Effector memory CD4-positive, alpha-beta T cell (primary cell): Measurements from ENCODE around the gene ZCCHC3.
"Not testable (repeated sequence)": the region's sequence is repeated elsewhere in the genome, so short reads cannot be mapped to it uniquely, and the experiment has no call there.

ENCODE experiments used
- DNase-seq, 3 donors: peaks; one replicate each; pipeline ENCODE4 v3.0.0-alpha.2; 2020
- H3K27ac ChIP-seq: 2 replicates; pipeline ENCODE4 v1.7.0; 2013; ENCODE audit warnings: mild to moderate bottlenecking, low read length, moderate library complexity; ENCODE audit not compliant: insufficient read depth, poor library complexity, severe bottlenecking
- H3K27me3 ChIP-seq: replicated peaks from 2 replicates; pipeline ENCODE4 v1.7.0; 2013; ENCODE audit warnings: mild to moderate bottlenecking, low read length; ENCODE audit not compliant: insufficient read depth, control insufficient read depth, poor library complexity, severe bottlenecking
- H3K36me3 ChIP-seq: 2 replicates; pipeline ENCODE4 v1.7.0; 2013; ENCODE audit warnings: mild to moderate bottlenecking, low read length, moderate library complexity; ENCODE audit not compliant: control insufficient read depth, insufficient read depth
- H3K4me1 ChIP-seq: 2 replicates; pipeline ENCODE4 v1.7.0; 2013; ENCODE audit warnings: low read length, mild to moderate bottlenecking; ENCODE audit not compliant: control insufficient read depth, insufficient read depth, poor library complexity, severe bottlenecking
- H3K4me3 ChIP-seq: 2 replicates; pipeline ENCODE4 v1.7.0; 2013; ENCODE audit warnings: low read length, low read depth, mild to moderate bottlenecking; ENCODE audit not compliant: insufficient read depth, poor library complexity, severe bottlenecking
- H3K9me3 ChIP-seq: 2 replicates; pipeline ENCODE4 v1.7.0; 2013; ENCODE audit warnings: mild to moderate bottlenecking, low read length, moderate library complexity; ENCODE audit not compliant: control insufficient read depth

ZCCHC3 gene

GRCh38 chr20:327186-328026, 30.0 kb downstream of the ZCCHC3 start:
- Histone ChIP-seq H3K4me3 (peak overlapping the region; percentile 43), H3K27ac (peak overlapping the region; percentile 45), H3K4me1 (peaks cover 23% of the 10 kb centered on the region), H3K9me3 (no peaks in the 10 kb centered on the region), H3K27me3 (no peaks in the 10 kb centered on the region), H3K36me3 (no peaks in the 10 kb centered on the region)
- DNase-seq = peak; percentile 48 to 58 (median 52)

GRCh38 chr20:328027-328974, 30.9 kb downstream of the ZCCHC3 start:
- no peaks in the 10 kb centered on the region for H3K36me3 ChIP-seq
- H3K9me3 ChIP-seq = no peaks in the 10 kb centered on the region
- no peak for DNase-seq
- H3K4me1 ChIP-seq = peaks cover 23% of the 10 kb centered on the region
- H3K27ac ChIP-seq = no peak overlapping the region
- H3K27me3 ChIP-seq = no peaks in the 10 kb centered on the region
- no peak overlapping the region for H3K4me3 ChIP-seq

GRCh38 chr20:328975-329695, 31.8 kb downstream of the ZCCHC3 start:
- Histone ChIP-seq H3K27ac (no peak overlapping the region), H3K4me3 (no peak overlapping the region), H3K27me3 (no peaks in the 10 kb centered on the region), H3K9me3 (no peaks in the 10 kb centered on the region), H3K4me1 (peaks cover 23% of the 10 kb centered on the region), H3K36me3 (no peaks in the 10 kb centered on the region)
- DNase-seq = no peak

DNA sequence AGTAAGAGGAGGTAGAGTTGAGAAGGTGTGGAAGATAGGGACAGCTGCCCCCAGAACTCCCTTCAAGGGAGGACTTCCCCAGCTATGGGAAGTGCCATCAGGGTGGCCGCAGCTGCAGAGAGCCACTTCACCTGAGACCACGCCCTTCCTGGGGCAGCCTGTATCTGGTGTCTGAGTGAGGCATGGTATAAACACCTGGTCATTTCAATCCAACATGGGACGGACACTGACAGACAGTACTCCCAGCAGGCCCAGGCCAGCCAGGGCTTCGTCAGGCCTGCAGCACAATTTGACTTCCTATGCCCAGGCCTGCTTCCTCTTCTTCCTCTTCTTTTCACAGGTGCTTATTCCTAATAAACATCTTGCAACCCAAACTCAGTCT, 32.5 kb downstream of the ZCCHC3 start:
- no peak for DNase-seq
- no peaks in the 10 kb centered on the region for H3K27me3 ChIP-seq
- no peaks in the 10 kb centered on the region for H3K36me3 ChIP-seq
- no peak overlapping the region for H3K27ac ChIP-seq
- H3K9me3 ChIP-seq = no peaks in the 10 kb centered on the region
- H3K4me3 ChIP-seq = no peak overlapping the region
- H3K4me1 ChIP-seq = peaks cover 17% of the 10 kb centered on the region

DNA sequence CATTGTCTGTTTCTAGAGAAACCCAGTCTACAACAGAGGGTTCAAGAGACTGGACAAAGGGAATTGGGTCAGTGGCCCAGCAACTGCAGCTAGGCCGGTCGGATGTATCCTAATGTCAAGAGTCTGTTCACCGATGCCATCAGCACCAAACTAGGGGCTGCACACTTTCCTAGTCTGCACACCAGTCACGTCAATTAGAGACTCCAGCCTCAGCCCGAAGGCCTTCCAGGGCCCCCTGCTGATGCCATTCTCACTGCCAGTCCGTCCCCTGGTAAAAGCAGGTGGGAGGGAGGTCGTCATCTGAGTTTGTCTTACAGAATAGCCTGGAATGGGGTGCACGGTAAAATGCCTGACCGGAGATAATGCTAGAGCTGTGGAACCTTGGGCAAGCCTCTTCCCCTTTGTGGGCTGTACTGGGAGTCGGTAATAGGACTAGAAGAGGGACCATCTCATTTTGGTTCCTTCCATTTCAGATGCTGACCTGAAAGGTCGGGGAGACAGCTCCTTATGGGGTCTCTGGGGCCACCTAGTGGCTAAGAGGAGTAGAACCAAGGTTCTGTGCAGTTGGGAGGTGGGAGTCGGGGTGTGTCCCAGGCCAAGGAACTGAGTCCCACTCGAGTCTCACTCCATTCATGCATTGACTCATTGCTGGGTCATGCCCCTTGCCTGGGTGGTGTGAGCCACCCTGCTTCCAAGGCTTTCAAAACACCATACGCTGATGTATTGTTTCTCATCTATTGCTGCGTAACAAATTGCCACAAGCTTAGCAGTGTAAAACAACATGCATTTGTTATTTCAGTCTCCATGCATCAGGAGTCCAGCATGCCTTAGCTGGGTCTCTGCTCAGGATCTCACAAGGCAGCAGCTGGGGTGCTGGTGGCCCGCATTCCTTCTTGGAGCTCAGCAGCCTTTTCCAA, 33.1 kb downstream of the ZCCHC3 start:
- no peaks in the 10 kb centered on the region for H3K27me3 ChIP-seq
- DNase-seq = peak; percentile 36 to 44 (median 41)
- no peaks in the 10 kb centered on the region for H3K36me3 ChIP-seq
- peaks cover 15% of the 10 kb centered on the region for H3K4me1 ChIP-seq
- H3K9me3 ChIP-seq = no peaks in the 10 kb centered on the region
- H3K4me3 ChIP-seq = no peak overlapping the region
- H3K27ac ChIP-seq = no peak overlapping the region

- H3K4me1 ChIP-seq = no peaks in the 10 kb centered on the region
- no peak overlapping the region for H3K4me3 ChIP-seq
- no peaks in the 10 kb centered on the region for H3K9me3 ChIP-seq
- no peak for DNase-seq
- no peak overlapping the region for H3K27ac ChIP-seq
- H3K27me3 ChIP-seq = no peaks in the 10 kb centered on the region
- no peaks in the 10 kb centered on the region for H3K36me3 ChIP-seq
These were observed 37.2 kb downstream of the ZCCHC3 start for GRCh38 chr20:334578-334977.

- not testable (repeated sequence) for H3K4me3 ChIP-seq, H3K4me1 ChIP-seq, H3K27ac ChIP-seq, DNase-seq, H3K27me3 ChIP-seq, H3K9me3 ChIP-seq, H3K36me3 ChIP-seq
These were observed 38.7 kb downstream of the ZCCHC3 start for GRCh38 chr20:336040-336439.

DNA sequence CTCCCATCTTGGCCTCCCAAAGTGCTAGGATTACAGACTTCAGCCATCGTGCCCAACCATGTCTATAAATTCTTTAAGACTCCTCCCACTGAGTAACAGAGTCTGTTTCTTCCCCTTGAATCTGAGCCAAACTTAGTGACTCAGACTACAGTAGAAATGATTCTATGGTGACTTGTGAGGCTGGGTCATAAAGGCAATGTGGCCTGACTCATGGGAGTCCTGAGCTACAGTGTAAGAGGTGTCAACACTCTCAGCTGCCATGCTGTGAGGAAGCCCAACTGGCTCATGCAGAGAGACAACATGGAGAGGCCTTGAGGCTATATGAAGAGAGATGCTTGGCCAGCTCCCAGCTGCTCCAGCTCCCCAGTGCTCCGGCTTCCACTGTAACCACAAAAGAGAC, 44.3 kb downstream of the ZCCHC3 start:
- H3K4me3 ChIP-seq = no peak overlapping the region
- no peaks in the 10 kb centered on the region for H3K9me3 ChIP-seq
- H3K27me3 ChIP-seq = no peaks in the 10 kb centered on the region
- DNase-seq = no peak
- peaks cover 2% of the 10 kb centered on the region for H3K4me1 ChIP-seq
- no peak overlapping the region for H3K27ac ChIP-seq
- H3K36me3 ChIP-seq = no peaks in the 10 kb centered on the region

DNA sequence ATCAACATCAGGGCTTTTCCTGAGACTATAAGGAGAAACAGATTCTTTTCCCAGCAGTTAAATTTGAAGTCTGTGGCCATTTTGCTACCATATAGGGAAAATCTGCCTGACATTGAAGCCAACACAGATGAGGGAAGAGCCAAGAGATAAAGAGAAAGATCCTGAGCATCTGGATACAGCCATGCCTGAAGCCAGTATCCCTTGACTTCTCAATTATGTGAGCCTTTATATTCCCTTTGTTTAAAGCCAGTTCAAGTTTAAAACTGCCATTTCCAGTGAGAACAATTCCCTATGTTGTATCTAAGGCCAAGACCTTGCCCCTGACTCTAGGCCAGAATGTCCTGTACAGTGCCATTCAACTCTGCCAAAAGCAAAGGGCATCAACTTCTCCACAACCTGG, 45.7 kb downstream of the ZCCHC3 start:
- no peak for DNase-seq
- H3K9me3 ChIP-seq = no peaks in the 10 kb centered on the region
- no peak overlapping the region for H3K4me3 ChIP-seq
- no peaks in the 10 kb centered on the region for H3K27me3 ChIP-seq
- H3K4me1 ChIP-seq = peaks cover 16% of the 10 kb centered on the region
- H3K27ac ChIP-seq = no peak overlapping the region
- H3K36me3 ChIP-seq = no peaks in the 10 kb centered on the region
